Activated naive CD4-positive, alpha-beta T cell treated with anti-CD3 and anti-CD28 coated beads, Interleukin-2, amount 50 U/mL, for 72 hours (primary cell): ENCODE measurements around the gene APOBEC3C. TPM values are rescaled to one million over a fixed set of nuclear protein-coding genes. Genes with fewer than 3 reads are reported as not detected.
A peak's percentile ranks its signal among the peaks of the same experiment; 100 is the strongest.
"Not testable (repeated sequence)": the region's sequence is repeated elsewhere in the genome, so short reads cannot be mapped to it uniquely, and the experiment has no call there.

Source experiments
- ATAC-seq, 2 donors: fragments of 150-1000 bp; cut with Tn5 transposase; 2 replicates each; pipeline ENCODE4 v1.10.0; 2021; ENCODE audit warnings: mild to moderate bottlenecking in 2 of 2, moderate library complexity in 2 of 2
- DNase-seq, 2 donors: peaks; one replicate each; pipeline ENCODE4 v3.0.0; 2021 to 2022; ENCODE audit warnings: low spot score in 2 of 2
- H3K27ac Mint-ChIP-seq, 2 donors: one replicate each; pipeline ENCODE4 v1.8.0; 2022; ENCODE audit warnings: mild to moderate bottlenecking in 2 of 2, mixed read lengths in 2 of 2
- H3K36me3 Mint-ChIP-seq, 2 donors: one replicate each; pipeline ENCODE4 v1.8.0; 2022; ENCODE audit warnings: mixed read lengths in 2 of 2
- H3K9me3 Mint-ChIP-seq, 2 donors: one replicate each; pipeline ENCODE4 v1.8.0; 2022; ENCODE audit warnings: mixed read lengths in 2 of 2
- total RNA-seq, 2 donors: library from RNA; stranded (reverse); gene quantifications; one replicate each; pipeline ENCODE4 v1.2.3, GENCODE V29; 2022

The APOBEC3C gene
- total RNA-seq, 2 donors from 2014 or later, result 71.0 to 114 TPM

GRCh38 chr22:39008271-39008850 lies 5.7 kb upstream of the APOBEC3C start:
- ATAC-seq, H3K9me3 Mint-ChIP-seq, H3K27ac Mint-ChIP-seq: not testable (repeated sequence)

GRCh38 chr22:39010946-39011345 lies 3.1 kb upstream of the APOBEC3C start:
- DNase-seq, result no peak
- Mint-ChIP-seq H3K27ac (no peak overlapping the region), H3K36me3 (peaks cover 6 to 9% of the 10 kb centered on the region in 2 donors), H3K9me3 (no peaks in the 10 kb centered on the region)
- no peak for ATAC-seq

More at GRCh38 chr22:39008271-39008850, 5.7 kb upstream of the APOBEC3C start:
- not testable (repeated sequence) for H3K36me3 Mint-ChIP-seq, DNase-seq

GRCh38 chr22:39012533-39013511 lies 1.2 kb upstream of the APOBEC3C start:
- DNase-seq, result no peak
- ATAC-seq, result no peak
- no peaks in the 10 kb centered on the region for H3K9me3 Mint-ChIP-seq
- peaks cover 6 to 9% of the 10 kb centered on the region in 2 donors for H3K36me3 Mint-ChIP-seq
- H3K27ac Mint-ChIP-seq, result no peak overlapping the region

GRCh38 chr22:39013561-39013941 lies 506 bp upstream of the APOBEC3C start:
- not testable (repeated sequence) for DNase-seq, H3K36me3 Mint-ChIP-seq, ATAC-seq, H3K9me3 Mint-ChIP-seq
- H3K27ac Mint-ChIP-seq, result peak overlapping the region in 1 of 2 donors; percentile 86

- H3K27ac Mint-ChIP-seq, result peak overlapping the region; percentile 86 to 97
- ATAC-seq, result peak in 1 of 2 donors; percentile 29
- H3K36me3 Mint-ChIP-seq, DNase-seq, H3K9me3 Mint-ChIP-seq: not testable (repeated sequence)
Measured at GRCh38 chr22:39014723-39015121, 665 bp downstream of the APOBEC3C start.

- ATAC-seq, result no peak
- H3K27ac Mint-ChIP-seq, result peak overlapping the region; percentile 65 to 79
- no peaks in the 10 kb centered on the region for H3K9me3 Mint-ChIP-seq
- peaks cover 7 to 11% of the 10 kb centered on the region in 2 donors for H3K36me3 Mint-ChIP-seq
- DNase-seq, result no peak
Measured at GRCh38 chr22:39016592-39016991, 2.5 kb downstream of the APOBEC3C start.

- peak overlapping the region; percentile 36 to 68 for H3K27ac Mint-ChIP-seq
- H3K36me3 Mint-ChIP-seq, result peaks cover 12 to 16% of the 10 kb centered on the region in 2 donors
- DNase-seq, result no peak
- ATAC-seq, result no peak
- H3K9me3 Mint-ChIP-seq, result no peaks in the 10 kb centered on the region
Measured at GRCh38 chr22:39017596-39018365, 3.7 kb downstream of the APOBEC3C start.

- peak overlapping the region; percentile 85 to 92 for H3K27ac Mint-ChIP-seq
- H3K36me3 Mint-ChIP-seq, ATAC-seq, H3K9me3 Mint-ChIP-seq, DNase-seq: not testable (repeated sequence)
Measured at GRCh38 chr22:39020021-39020651, 6.1 kb downstream of the APOBEC3C start.

- H3K36me3 Mint-ChIP-seq, result peaks cover 6 to 7% of the 10 kb centered on the region in 2 donors
- ATAC-seq, result no peak
Measured at GRCh38 chr22:39021552-39022250, 7.6 kb downstream of the APOBEC3C start.

GRCh38 chr22:39024519-39025308 lies 10.7 kb downstream of the APOBEC3C start:
- Mint-ChIP-seq H3K27ac (peak overlapping the region in 1 of 2 donors; percentile 90), H3K9me3 (no peaks in the 10 kb centered on the region), H3K36me3 (peaks cover 6 to 7% of the 10 kb centered on the region in 2 donors)
- peak in 1 of 2 donors; percentile 37 for ATAC-seq
- no peak for DNase-seq

More at GRCh38 chr22:39021552-39022250, 7.6 kb downstream of the APOBEC3C start:
- Mint-ChIP-seq H3K27ac (peak overlapping the region; percentile 92 to 96), H3K9me3 (no peaks in the 10 kb centered on the region)
- DNase-seq, result no peak

GRCh38 chr22:39026509-39027150 lies 12.6 kb downstream of the APOBEC3C start:
- peaks cover 4 to 5% of the 10 kb centered on the region in 2 donors for H3K36me3 Mint-ChIP-seq
- DNase-seq (no peak), ATAC-seq (no peak)
- H3K27ac Mint-ChIP-seq, result peak overlapping the region in 1 of 2 donors; percentile 83
- H3K9me3 Mint-ChIP-seq, result no peaks in the 10 kb centered on the region

- peak overlapping the region; percentile 41 to 50 for H3K27ac Mint-ChIP-seq
- H3K36me3 Mint-ChIP-seq, result no peaks in the 10 kb centered on the region
- DNase-seq (no peak), ATAC-seq (no peak)
- H3K9me3 Mint-ChIP-seq, result no peaks in the 10 kb centered on the region
Measured at GRCh38 chr22:39027717-39028116, 13.7 kb downstream of the APOBEC3C start.

GRCh38 chr22:39028281-39028680 lies 14.2 kb downstream of the APOBEC3C start:
- no peak for DNase-seq
- ATAC-seq, result no peak
- Mint-ChIP-seq H3K27ac (peak overlapping the region; percentile 41 to 50), H3K9me3 (no peaks in the 10 kb centered on the region), H3K36me3 (no peaks in the 10 kb centered on the region)

- no peak for ATAC-seq
- H3K27ac Mint-ChIP-seq, result no peak overlapping the region
- H3K36me3 Mint-ChIP-seq, result no peaks in the 10 kb centered on the region
- DNase-seq, result no peak
- H3K9me3 Mint-ChIP-seq, result no peaks in the 10 kb centered on the region
Measured at GRCh38 chr22:39029227-39029626, 15.2 kb downstream of the APOBEC3C start.

- Mint-ChIP-seq H3K9me3 (no peaks in the 10 kb centered on the region), H3K27ac (peak overlapping the region in 1 of 2 donors; percentile 60), H3K36me3 (no peaks in the 10 kb centered on the region)
- DNase-seq (no peak), ATAC-seq (no peak)
Measured at GRCh38 chr22:39030705-39031104, 16.6 kb downstream of the APOBEC3C start.
